IMR-90 (cell line): ENCODE measurements around the gene SYNPO2. TPM values are rescaled to one million over a fixed set of nuclear protein-coding genes. Genes with fewer than 3 reads are reported as not detected.
A peak's percentile ranks its signal among the peaks of the same experiment; 100 is the strongest.

Source experiments
- ATAC-seq: fragments of 200-7000 bp; cut with Tn5 transposase; 2 replicates; pipeline ENCODE4 v1.9.1; 2020; ENCODE audit warnings: low read depth, mild to moderate bottlenecking, moderate library complexity
- BruUV-seq: library from RNA; stranded (reverse); fragments of 400-500 nt; replicated peaks from 2 replicates; lab custom pipeline; 2021; lab: Mats Ljungman, UMichigan
- CTCF ChIA-PET: fragments of 300-600 bp; formaldehyde crosslinking; extraction: SDS; loops from one replicate; lab custom pipeline; 2021; ENCODE audit warnings: antibody characterized with exemption; lab: Yijun Ruan, JAX
- POLR2A ChIA-PET: fragments of 300-600 bp; sonication (Branson Sonifier 250); formaldehyde crosslinking; loops from one replicate; lab custom pipeline; 2022; ENCODE audit warnings: antibody characterized with exemption; ENCODE audit not compliant: unreplicated experiment; lab: Charles Lee
- DNase-seq: peaks from one replicate; pipeline ENCODE4 v3.0.0; 2013
- H2AFZ ChIP-seq: replicated peaks from 2 replicates; pipeline ENCODE3; 2013; ENCODE audit warnings: low read length, mild to moderate bottlenecking; ENCODE audit not compliant: poor library complexity
- H2AK5ac ChIP-seq: 2 replicates; pipeline ENCODE4 v1.6.1; 2013; ENCODE audit warnings: low read depth, low read length, inconsistent platforms
- H2AK9ac ChIP-seq: replicated peaks from 2 replicates; pipeline ENCODE3; 2013; ENCODE audit warnings: mild to moderate bottlenecking, low read depth, low read length, moderate library complexity; ENCODE audit not compliant: poor library complexity
- H2BK120ac ChIP-seq: 2 replicates; pipeline ENCODE4 v1.6.1; 2013; ENCODE audit warnings: low read depth, low read length, inconsistent platforms
- H2BK15ac ChIP-seq: 3 replicates; pipeline ENCODE4 v1.6.1; 2013; ENCODE audit warnings: low read depth, low read length, inconsistent platforms
- H2BK20ac ChIP-seq: 2 replicates; pipeline ENCODE4 v1.6.1; 2013; ENCODE audit warnings: low read depth, mild to moderate bottlenecking, inconsistent platforms, low read length, moderate library complexity
- H2BK5ac ChIP-seq: 2 replicates; pipeline ENCODE4 v1.6.1; 2013; ENCODE audit warnings: mild to moderate bottlenecking, low read depth, low read length, inconsistent platforms; ENCODE audit not compliant: poor library complexity, severe bottlenecking
- H3K14ac ChIP-seq: replicated peaks from 2 replicates; pipeline ENCODE4 v1.6.1; 2013; ENCODE audit warnings: low read depth, low read length, inconsistent platforms
- H3K18ac ChIP-seq: 2 replicates; pipeline ENCODE4 v1.6.1; 2013; ENCODE audit warnings: low read depth, low read length, control low read depth
- H3K23ac ChIP-seq: 2 replicates; pipeline ENCODE4 v1.6.1; 2013; ENCODE audit warnings: low read depth, low read length, inconsistent platforms
- H3K27ac ChIP-seq: 2 replicates; pipeline ENCODE4 v1.5.1; 2013; ENCODE audit warnings: mild to moderate bottlenecking, control low read depth, low read length; ENCODE audit not compliant: insufficient read depth
- H3K27me3 ChIP-seq: 2 replicates; pipeline ENCODE4 v1.6.1; 2013; ENCODE audit warnings: low read length; ENCODE audit not compliant: control insufficient read depth, insufficient read depth
- H3K36me3 ChIP-seq: 2 replicates; pipeline ENCODE4 v1.6.1; 2013; ENCODE audit warnings: low read length, mixed read lengths; ENCODE audit not compliant: control insufficient read depth, insufficient read depth
- H3K4ac ChIP-seq: 2 replicates; pipeline ENCODE4 v1.6.1; 2013; ENCODE audit warnings: low read depth, low read length, inconsistent platforms
- H3K4me1 ChIP-seq: 2 replicates; pipeline ENCODE4 v1.6.1; 2013; ENCODE audit warnings: low read length, mixed read lengths; ENCODE audit not compliant: control insufficient read depth, insufficient read depth
- H3K4me2 ChIP-seq: 2 replicates; pipeline ENCODE4 v1.6.1; 2013; ENCODE audit warnings: low read depth, mild to moderate bottlenecking, control low read depth, low read length, moderate library complexity
- H3K4me3 ChIP-seq: 2 replicates; pipeline ENCODE4 v1.5.1; 2013; ENCODE audit warnings: low read depth, mild to moderate bottlenecking, control low read depth, low read length, moderate library complexity; ENCODE audit not compliant: insufficient read depth
- H3K56ac ChIP-seq: 2 replicates; pipeline ENCODE4 v1.6.1; 2013; ENCODE audit warnings: low read length, inconsistent platforms; ENCODE audit not compliant: insufficient read depth; ENCODE audit errors: extremely low read depth
- H3K79me1 ChIP-seq, 2 experiments: 2 replicates each; pipeline ENCODE4 v1.6.1; 2013; ENCODE audit warnings: low read length in 2 of 2, inconsistent platforms in 1 of 2, low read depth in 1 of 2
- H3K9ac ChIP-seq: 2 replicates; pipeline ENCODE4 v1.6.1; 2013; ENCODE audit warnings: low read depth, low read length, control low read depth
- H3K9me1 ChIP-seq: 2 replicates; pipeline ENCODE4 v1.6.1; 2013; ENCODE audit warnings: low read length, inconsistent platforms; ENCODE audit not compliant: insufficient read depth
- H3K9me3 ChIP-seq: 2 replicates; pipeline ENCODE4 v1.6.1; 2013; ENCODE audit warnings: low read length; ENCODE audit not compliant: control insufficient read depth, insufficient read depth
- H4K20me1 ChIP-seq: 2 replicates; pipeline ENCODE4 v1.6.1; 2013; ENCODE audit warnings: low read length, inconsistent platforms; ENCODE audit not compliant: insufficient read depth
- H4K5ac ChIP-seq: 2 replicates; pipeline ENCODE4 v1.6.1; 2013; ENCODE audit warnings: mild to moderate bottlenecking, low read depth, low read length, control low read depth
- H4K8ac ChIP-seq, 2 experiments: 2 replicates each; pipeline ENCODE4 v1.6.1; 2013; ENCODE audit warnings: low read depth in 2 of 2, low read length in 2 of 2, control low read depth in 1 of 2, inconsistent platforms in 1 of 2
- H4K91ac ChIP-seq: 2 replicates; pipeline ENCODE4 v1.6.1; 2013; ENCODE audit warnings: low read depth, low read length, inconsistent platforms; ENCODE audit not compliant: insufficient read depth
- BHLHE40 ChIP-seq: fragments of 150-350 bp; IDR thresholded peaks from 2 replicates; pipeline ENCODE4 v1.6.1; 2016; ENCODE audit warnings: mild to moderate bottlenecking, low read depth, low read length
- CEBPB ChIP-seq: IDR thresholded peaks from 2 replicates; pipeline ENCODE4 v1.6.1; 2012; ENCODE audit warnings: low read depth, low read length, improper control_type of control experiment
- CHD1 ChIP-seq: IDR thresholded peaks from 2 replicates; pipeline ENCODE4 v1.6.1; 2012; ENCODE audit warnings: low read depth, low read length, improper control_type of control experiment
- CTCF ChIP-seq: conservative IDR thresholded peaks from 2 replicates; pipeline ENCODE4 v1.5.1; 2012; ENCODE audit warnings: mild to moderate bottlenecking, low read depth, low read length, improper control_type of control experiment
- ELK1 ChIP-seq: fragments of 150-350 bp; IDR thresholded peaks from 2 replicates; pipeline ENCODE4 v1.6.1; 2016; ENCODE audit warnings: low read depth, mild to moderate bottlenecking, low read length, moderate library complexity, borderline replicate concordance
- FOS ChIP-seq: fragments of 150-350 bp; IDR thresholded peaks from 2 replicates; pipeline ENCODE4 v1.6.1; 2016; ENCODE audit warnings: low read depth, low read length
- MAFK ChIP-seq: IDR thresholded peaks from 2 replicates; pipeline ENCODE4 v1.6.1; 2012; ENCODE audit warnings: low read depth, low read length, improper control_type of control experiment
- MAZ ChIP-seq: IDR thresholded peaks from 2 replicates; pipeline ENCODE4 v1.6.1; 2012; ENCODE audit warnings: low read depth, mild to moderate bottlenecking, low read length, improper control_type of control experiment, moderate library complexity, borderline replicate concordance
- MXI1 ChIP-seq: IDR thresholded peaks from 2 replicates; pipeline ENCODE4 v1.6.1; 2012; ENCODE audit warnings: low read depth, mild to moderate bottlenecking, low read length, moderate library complexity, borderline replicate concordance
- NFE2L2 ChIP-seq: fragments of 150-350 bp; IDR thresholded peaks from 2 replicates; pipeline ENCODE4 v1.6.1; 2016; ENCODE audit warnings: low read depth, mild to moderate bottlenecking, low read length
- POLR2A ChIP-seq: IDR thresholded peaks from 2 replicates; pipeline ENCODE4 v1.6.1; 2012; ENCODE audit warnings: mild to moderate bottlenecking, low read depth, low read length
- RAD21 ChIP-seq: IDR thresholded peaks from 2 replicates; pipeline ENCODE4 v1.6.1; 2012; ENCODE audit warnings: low read length, improper control_type of control experiment
- RCOR1 ChIP-seq: IDR thresholded peaks from 2 replicates; pipeline ENCODE4 v1.6.1; 2012; ENCODE audit warnings: mild to moderate bottlenecking, low read length, improper control_type of control experiment; ENCODE audit not compliant: insufficient replicate concordance
- RFX5 ChIP-seq: IDR thresholded peaks from 2 replicates; pipeline ENCODE4 v1.8.0; 2012; ENCODE audit warnings: low read depth, mild to moderate bottlenecking, low read length, moderate library complexity
- SMC3 ChIP-seq: fragments of 150-350 bp; IDR thresholded peaks from 2 replicates; pipeline ENCODE4 v1.6.1; 2016; ENCODE audit warnings: low read depth, mild to moderate bottlenecking, antibody characterized with exemption, low read length, moderate library complexity
- WGBS, 2 experiments: methylation state at CpG; one replicate each; pipeline versions ENCODE4 v1.1.5 to v1.1.7; 2013; ENCODE audit warnings: missing lambda C conversion rate in 2 of 2; ENCODE audit not compliant: insufficient read length in 1 of 2; ENCODE audit errors: extremely low coverage in 2 of 2; 5-methylcytosine and 5-hydroxymethylcytosine counted together
- dilution Hi-C: fragments of 300-500 bp; cut with HindIII; formaldehyde crosslinking; loops from one replicate; pipeline ENCODE4 v1.14.3; 2018; ENCODE audit warnings: low sequenced_read_pairs; ENCODE audit not compliant: unreplicated experiment
- in situ Hi-C: fragments of 300-500 bp; cut with MboI; formaldehyde crosslinking; loops from 3 replicates; pipeline ENCODE4 v1.14.3; 2019; ENCODE audit warnings: low sequenced_read_pairs, inconsistent platforms, mixed read lengths
- intact Hi-C: fragments of 100-400 bp; cut with micrococcal nuclease; formaldehyde crosslinking; loops from 2 replicates; pipeline ENCODE4 v1.10.0; 2022
- polyA plus RNA-seq, 3 experiments: library from polyadenylated mRNA; depleted of rRNA; stranded (reverse); fragments of >200 nt; gene quantifications; 2 replicates each; pipeline ENCODE4 v1.2.3, GENCODE V29; 2012; ENCODE audit warnings: low replicate concordance in 1 of 3
- total RNA-seq: library from RNA; depleted of rRNA; stranded (reverse); fragments of >200 nt; gene quantifications from 2 replicates; pipeline ENCODE4 v1.2.3, GENCODE V29; 2012
- TF ChIP-seq, protein P1 (sequence below): fragments of 150-350 bp; IDR thresholded peaks from 2 replicates; pipeline ENCODE4 v1.6.1; 2017; ENCODE audit warnings: mild to moderate bottlenecking, antibody characterized with exemption, low read length, low read depth

Gene SYNPO2
- total and polyA plus RNA-seq, 2 of the 4 experiments (the other 2 are of a cell fraction): 0.99 to 1.8 TPM

DNA sequence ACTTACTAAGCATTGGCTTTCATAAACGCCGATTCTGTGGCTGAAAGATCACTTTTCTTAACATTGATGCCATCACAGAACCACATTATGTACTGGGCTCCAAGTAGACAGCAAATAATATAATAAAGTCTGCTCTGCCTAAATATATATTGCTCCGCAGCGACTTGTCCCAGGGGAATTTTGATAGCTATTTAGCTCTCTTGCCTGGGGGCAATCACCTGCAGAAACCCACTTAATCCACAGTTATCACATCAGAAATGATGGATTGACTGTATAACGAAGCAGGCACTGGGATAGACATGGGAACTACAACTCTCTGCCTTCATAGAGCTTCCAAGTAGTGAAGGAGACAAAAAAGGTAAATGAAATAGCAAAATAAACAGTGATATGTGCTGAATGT is 199.0 kb downstream of the SYNPO2 start:
- BruUV-seq: no TSS peak
- intact Hi-C loops: no loop called here
- in situ Hi-C loops: no loop called here
- no peaks in the 10 kb centered on the region for H3K79me1 ChIP-seq
- H2BK5ac ChIP-seq: no peak overlapping the region
- H2BK20ac ChIP-seq: no peak overlapping the region
- whole genome bisulfite sequencing, 2 experiments: no CpG with 5 or more reads among the region's 5 CpGs
- no peak overlapping the region for H3K14ac ChIP-seq
- H3K27me3 ChIP-seq: no peaks in the 10 kb centered on the region
- no peak overlapping the region for H3K18ac ChIP-seq
- H2AK9ac ChIP-seq: no peak overlapping the region
- no peak overlapping the region for H3K4me2 ChIP-seq
- H3K4ac ChIP-seq: no peak overlapping the region
- H3K9me3 ChIP-seq: no peaks in the 10 kb centered on the region
- H4K20me1 ChIP-seq: no peaks in the 10 kb centered on the region
- no peak overlapping the region for H4K91ac ChIP-seq
- no peak overlapping the region for H3K27ac ChIP-seq
- ChIA-PET CTCF (interaction anchor here (1.0 to 1.8 kb wide), 4 partner anchors 12 to 975 kb away, joined by 3 to 6 read pairs (median 3); no protein-coding TSS in a partner anchor), POLR2A (no interaction called here)
- no peaks in the 10 kb centered on the region for H3K36me3 ChIP-seq
- H2AFZ ChIP-seq: no peak overlapping the region
- DNase-seq (no peak), ATAC-seq (no peak)
- no peak overlapping the region for H2BK15ac ChIP-seq
- dilution Hi-C loops: no loop called here
- no peak overlapping the region for H2AK5ac ChIP-seq
- no peak overlapping the region for H3K56ac ChIP-seq
- no peak overlapping the region for H3K9ac ChIP-seq
- TF ChIP-seq NFE2L2 (no peak), ELK1 (no peak), FOS (no peak), RCOR1 (no peak), CTCF (no peak), BHLHE40 (no peak), CHD1 (no peak), RAD21 (no peak), CEBPB (no peak), MAFK (no peak), MXI1 (no peak), SMC3 (no peak), MAZ (no peak), POLR2A (no peak), RFX5 (no peak)
- TF ChIP-seq, protein P1, sequence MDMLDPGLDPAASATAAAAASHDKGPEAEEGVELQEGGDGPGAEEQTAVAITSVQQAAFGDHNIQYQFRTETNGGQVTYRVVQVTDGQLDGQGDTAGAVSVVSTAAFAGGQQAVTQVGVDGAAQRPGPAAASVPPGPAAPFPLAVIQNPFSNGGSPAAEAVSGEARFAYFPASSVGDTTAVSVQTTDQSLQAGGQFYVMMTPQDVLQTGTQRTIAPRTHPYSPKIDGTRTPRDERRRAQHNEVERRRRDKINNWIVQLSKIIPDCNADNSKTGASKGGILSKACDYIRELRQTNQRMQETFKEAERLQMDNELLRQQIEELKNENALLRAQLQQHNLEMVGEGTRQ: no peak
- no peak overlapping the region; the same call in 1 of the 2 replicates for H4K5ac ChIP-seq
- H3K23ac ChIP-seq: no peak overlapping the region
- H4K8ac ChIP-seq: peak overlapping the region in 1 of 2 experiments; percentile 9; a peak in 1 of 4 replicates
- H3K9me1 ChIP-seq: no peaks in the 10 kb centered on the region
- no peaks in the 10 kb centered on the region for H3K4me1 ChIP-seq
- H3K4me3 ChIP-seq: no peak overlapping the region
- no peak overlapping the region for H2BK120ac ChIP-seq
